NK-92 (cell line): ENCODE results near the gene KRTAP4-8.
"Not testable (repeated sequence)": the region's sequence is repeated elsewhere in the genome, so short reads cannot be mapped to it uniquely, and the experiment has no call there.

Experiments used
- DNase-seq: peaks from one replicate; lab custom pipeline; 2025; ENCODE audit not compliant: unreplicated experiment; lab: John Stamatoyannopoulos, UW

KRTAP4-8 gene

DNA sequence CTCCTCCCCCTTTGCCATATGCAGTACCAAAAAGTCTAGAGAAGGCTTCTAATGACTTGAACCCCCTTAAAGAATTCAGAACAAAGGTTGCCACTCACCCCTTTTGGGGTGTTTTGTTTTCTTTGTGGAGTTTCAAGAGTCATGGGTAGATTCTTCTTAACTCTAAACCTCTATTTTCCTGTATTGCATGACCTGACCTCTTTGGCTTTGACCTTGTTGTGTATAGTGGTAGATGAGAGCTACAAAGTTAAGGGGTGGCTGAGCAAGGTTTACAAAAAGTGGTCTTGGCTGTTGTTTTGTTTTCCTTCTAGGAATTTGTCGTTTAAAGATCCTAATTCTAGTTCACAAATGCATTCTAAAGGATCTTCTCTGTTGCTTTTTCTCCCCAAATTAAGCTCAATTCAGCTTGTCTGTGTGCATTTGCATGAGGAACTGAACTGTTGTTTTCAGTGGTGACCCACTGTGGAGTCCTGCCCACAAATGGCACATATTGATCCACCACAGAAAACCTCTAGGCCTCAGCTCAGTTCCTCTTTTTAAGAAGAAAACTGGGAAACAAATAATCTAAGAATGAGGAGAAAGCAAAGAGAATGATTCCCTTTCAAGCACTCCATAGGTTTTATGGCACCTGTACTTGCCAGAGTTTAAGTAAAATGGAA, 10.9 kb upstream of the KRTAP4-8 start:
- not testable (repeated sequence) for DNase-seq

DNA sequence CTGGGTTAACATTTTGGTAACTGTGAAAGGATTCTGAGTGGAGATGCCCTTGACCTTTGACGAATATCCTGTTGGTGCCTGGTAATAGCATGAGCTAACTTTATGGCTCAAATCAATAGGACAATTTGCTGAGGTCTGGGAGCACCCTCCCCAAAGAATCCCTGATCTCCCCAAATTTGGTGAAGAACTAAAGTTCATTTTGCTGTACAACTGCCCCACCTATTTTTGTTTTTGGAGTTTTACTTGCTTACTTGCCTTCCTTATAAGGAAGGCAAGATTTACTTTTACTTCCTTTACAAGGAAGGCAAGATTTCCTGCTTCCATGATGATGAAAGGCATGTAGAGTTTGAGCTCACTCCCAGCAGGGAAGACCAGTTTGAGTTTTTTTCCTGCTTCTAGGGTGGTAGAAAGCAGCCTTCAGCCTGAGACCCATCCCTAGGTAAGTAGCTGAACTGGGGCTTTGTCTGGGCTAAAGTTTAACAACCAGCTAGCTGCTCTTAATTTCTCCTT, 10.1 kb upstream of the KRTAP4-8 start:
- no peak for DNase-seq

DNA sequence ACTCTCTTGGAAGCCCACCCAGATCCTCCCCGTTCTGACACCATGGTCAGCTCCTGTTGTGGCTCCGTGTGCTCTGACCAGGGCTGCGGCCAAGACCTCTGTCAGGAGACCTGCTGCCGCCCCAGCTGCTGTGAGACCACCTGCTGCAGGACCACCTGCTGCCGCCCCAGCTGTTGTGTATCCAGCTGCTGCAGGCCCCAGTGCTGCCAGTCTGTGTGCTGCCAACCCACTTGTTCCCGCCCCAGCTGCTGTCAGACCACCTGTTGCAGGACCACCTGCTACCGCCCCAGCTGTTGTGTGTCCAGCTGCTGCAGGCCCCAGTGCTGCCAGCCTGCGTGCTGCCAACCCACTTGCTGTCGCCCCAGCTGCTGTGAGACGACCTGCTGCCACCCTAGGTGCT, 7.4 kb upstream of the KRTAP4-8 start, which contains the start of gene KRTAP4-9:
Gene KRTAP4-9 (plus strand): TSS at position 43 of the 400 bp plus-strand sequence. CDS start 0 bp downstream, at position 43.
- not testable (repeated sequence) for DNase-seq

DNA sequence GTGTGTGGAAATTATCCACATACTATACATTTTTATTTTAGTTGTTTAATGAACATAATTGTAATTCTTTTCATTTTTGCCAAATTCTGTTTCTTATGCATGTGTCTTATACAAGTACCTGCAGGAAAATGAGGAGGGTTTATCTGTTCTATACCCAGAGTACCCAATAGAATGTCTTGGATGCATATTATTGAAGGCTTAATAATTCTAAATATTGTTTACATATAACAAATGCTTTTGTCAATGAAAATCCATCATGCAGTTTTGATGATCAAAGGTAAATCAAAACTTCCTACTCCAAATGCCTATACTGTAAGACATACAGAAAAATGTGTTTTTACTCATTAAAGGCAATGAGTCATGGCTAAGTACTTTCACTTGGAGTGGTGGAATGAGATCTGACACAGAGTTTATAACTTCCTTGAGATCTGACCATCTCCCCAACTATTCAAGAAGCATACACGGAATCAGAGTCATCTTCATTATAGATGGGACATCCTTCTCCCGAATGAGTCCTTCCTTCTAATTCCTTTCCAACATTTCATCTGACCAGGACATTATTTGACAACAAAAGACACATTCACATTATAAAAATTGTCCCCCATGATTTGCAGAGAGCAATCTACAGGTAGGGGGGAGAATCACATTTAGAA, 6.6 kb upstream of the KRTAP4-8 start:
- not testable (repeated sequence) for DNase-seq

DNA sequence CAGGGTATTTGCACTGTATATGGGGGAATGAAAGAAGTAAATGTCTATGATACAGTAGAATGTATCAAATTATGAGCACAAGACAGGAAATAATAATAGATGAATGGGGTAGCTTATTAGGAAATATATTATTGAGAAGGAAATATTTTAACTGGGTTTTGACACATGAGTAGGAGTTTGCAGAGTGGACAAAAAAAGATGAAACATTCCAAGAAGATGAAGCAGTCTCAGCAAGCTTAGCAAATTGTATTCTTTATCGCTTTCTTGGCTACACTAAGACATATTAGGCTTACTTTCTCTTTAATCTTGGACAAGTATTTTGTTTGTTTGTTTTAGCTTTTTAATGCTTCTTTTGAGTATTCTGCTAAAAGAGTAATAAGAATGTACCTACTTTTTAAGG, 6.0 kb upstream of the KRTAP4-8 start:
- no peak for DNase-seq

DNA sequence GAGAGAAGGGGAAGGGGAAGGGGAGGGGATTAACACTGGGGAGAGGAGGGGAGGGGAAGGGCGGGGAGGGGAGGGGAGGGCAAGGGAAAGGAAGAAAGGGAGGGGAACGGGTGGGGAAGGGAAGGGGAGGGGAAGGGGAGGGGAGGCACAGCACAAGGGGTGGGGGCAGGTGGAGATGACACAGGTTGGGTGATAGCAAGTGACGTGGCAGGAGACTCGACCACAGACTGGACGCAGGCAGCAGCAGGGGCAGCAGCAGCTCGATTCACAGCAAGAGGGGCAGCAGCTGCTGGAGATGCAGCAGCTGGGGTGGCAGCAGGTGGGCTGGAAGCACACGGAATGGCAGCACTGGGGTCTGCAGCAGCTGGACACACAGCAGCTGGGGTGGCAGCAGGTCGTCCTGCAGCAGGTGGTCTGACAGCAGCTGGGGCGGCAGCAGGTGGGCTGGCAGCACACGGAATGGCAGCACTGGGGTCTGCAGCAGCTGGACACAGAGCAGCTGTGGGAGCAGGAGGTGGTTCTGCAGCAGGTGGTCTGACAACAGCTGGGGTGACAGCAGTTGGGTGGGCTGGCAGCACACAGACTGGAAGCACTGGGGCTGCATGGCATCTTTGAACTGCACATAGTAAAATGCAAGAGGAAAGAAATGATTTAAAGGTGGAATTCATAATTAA, 3.8 kb upstream of the KRTAP4-8 start, which contains the start of gene KRTAP4-16:
Gene KRTAP4-16 (minus strand): TSS at position 624 of the 674 bp plus-strand sequence. CDS start 0 bp downstream, at position 624.
- DNase-seq: no peak

DNA sequence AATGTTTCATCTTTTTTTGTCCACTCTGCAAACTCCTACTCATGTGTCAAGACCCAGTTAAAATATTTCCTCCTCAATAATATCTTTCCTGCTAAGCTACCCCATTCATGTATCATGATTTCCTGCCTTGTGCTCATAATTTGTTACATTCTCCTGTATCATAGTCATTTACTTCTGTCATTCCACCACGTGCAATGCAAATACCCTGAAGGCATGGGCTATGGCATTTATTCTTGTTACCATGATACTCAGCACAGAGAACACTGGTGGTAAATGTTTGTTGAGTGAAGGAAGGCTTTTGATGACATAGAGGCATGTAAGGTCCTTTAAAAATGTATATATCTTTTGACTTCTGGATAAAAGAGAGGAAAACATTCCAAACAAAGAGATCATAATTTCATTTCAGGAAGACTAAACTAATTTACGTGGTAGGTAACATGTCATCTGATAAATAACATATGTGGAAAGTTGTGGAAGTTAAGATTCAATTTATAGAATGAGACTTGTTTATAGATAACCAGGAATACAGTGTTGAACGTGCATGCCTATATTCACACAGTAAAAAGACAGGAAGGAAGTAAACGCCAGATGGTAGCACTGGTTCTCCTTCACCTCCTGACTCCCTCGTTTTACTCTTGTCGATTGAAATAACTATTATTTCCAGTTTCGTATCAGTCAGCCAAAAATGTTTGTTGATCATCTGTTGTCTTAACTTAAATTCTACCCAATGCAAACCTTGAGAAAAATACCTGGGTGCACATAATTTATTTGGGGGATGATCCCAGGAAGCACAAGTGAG, 1.9 kb upstream of the KRTAP4-8 start:
- not testable (repeated sequence) for DNase-seq

DNA sequence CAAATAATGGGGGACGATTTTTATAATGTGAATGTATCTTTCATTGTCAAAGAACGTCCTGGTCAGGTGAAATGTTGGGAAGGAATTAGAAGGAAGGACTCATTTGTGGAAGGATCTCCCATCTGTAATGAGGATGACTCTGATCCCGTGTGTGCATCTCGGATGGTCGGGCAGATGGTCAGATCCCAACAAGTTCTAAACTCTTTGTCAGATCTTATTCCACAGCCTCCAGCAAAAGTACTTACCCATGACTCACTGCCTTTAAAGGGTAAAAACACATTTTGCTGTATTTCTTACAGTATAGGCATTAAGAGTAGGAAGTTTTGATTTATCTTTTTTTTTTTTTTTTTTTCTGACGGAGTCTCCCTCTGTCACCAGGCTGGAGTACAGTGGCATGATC, 539 bp upstream of the KRTAP4-8 start:
- no peak for DNase-seq

DNA sequence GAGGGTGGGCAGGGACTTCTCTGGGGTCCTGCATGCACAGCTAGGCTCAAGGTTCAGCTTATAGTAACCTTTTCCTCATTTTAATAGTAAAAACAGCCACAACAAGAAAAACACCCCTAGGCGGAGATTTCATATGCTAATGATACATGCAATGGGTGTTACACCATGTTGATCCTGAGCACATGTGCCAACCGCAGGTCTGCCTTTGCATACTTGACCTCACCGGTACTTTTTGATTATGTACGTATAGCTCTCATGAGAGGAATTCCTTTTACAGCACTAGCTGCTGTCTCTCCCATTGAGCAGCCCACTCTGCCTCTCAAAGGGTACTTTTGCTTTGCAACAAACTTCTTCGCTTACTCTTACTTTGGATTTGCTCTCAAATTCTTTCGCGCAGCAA, 1.9 kb downstream of the KRTAP4-8 start:
- no peak for DNase-seq

DNA sequence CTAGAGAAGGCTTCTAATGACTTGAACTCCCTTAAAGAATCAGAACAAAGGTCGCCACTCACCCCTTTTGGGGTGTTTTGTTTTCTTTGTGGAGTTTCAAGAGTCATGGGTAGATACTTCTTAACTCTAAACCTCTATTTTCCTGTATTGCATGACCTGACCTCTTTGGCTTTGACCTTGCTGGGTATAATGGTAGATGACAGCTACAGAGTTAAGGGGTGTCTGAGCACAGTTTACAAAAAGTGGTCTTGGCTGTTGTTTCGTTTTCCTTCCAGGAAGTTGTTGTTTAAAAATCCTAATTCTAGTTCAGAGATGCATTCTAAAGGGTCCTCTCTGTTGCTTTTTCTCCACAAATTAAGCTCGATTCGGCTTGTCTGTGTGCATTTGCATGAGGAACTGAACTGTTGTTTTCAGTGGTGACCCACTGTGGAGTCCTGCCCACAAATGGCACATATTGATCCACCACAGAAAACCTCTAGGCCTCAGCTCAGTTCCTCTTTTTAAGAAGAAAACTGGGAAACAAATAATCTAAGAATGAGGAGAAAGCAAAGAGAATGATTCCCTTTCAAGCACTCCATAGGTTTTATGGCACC, 9.1 kb downstream of the KRTAP4-8 start:
- not testable (repeated sequence) for DNase-seq

DNA sequence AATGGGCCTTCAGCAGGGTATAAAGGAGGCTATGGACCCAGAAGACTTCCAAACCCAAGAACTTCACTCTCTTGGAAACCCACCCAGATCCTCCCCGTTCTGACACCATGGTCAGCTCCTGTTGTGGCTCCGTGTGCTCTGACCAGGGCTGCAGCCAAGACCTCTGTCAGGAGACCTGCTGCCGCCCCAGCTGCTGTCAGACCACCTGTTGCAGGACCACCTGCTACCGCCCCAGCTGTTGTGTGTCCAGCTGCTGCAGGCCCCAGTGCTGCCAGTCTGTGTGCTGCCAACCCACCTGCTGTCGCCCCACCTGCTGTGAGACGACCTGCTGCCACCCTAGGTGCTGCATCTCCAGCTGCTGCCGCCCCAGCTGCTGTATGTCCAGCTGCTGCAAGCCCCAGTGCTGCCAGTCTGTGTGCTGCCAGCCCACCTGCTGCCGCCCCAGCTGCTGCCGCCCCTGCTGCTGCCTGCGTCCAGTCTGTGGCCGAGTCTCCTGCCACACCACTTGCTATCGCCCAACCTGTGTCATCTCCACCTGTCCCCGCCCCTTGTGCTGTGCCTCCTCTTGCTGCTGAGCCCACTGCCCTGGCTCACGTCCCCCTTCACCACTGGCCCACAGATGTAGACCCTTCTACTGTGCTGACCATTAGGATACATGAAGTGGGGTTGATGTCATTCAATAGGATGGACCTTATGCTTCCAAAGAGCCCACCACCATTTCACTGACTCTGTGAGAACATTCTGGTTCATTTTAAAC, 13.7 kb downstream of the KRTAP4-8 start, which contains the start of gene KRTAP4-7:
Gene KRTAP4-7 (plus strand): TSS at position 51 of the 757 bp plus-strand sequence. CDS start 57 bp downstream, at position 108.
- not testable (repeated sequence) for DNase-seq

DNA sequence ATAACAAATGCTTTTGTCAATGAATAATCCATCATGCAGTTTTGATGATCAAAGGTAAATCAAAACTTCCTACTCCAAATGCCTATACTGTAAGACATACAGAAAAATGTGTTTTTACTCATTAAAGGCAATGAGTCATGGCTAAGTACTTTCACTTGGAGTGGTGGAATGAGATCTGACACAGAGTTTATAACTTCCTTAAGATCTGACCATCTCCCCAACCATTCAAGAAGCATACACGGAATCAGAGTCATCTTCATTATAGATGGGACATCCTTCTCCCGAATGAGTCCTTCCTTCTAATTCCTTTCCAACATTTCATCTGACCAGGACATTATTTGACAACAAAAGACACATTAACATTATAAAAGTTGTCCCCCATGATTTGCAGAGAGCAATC, 14.5 kb downstream of the KRTAP4-8 start:
- DNase-seq: not testable (repeated sequence)

DNA sequence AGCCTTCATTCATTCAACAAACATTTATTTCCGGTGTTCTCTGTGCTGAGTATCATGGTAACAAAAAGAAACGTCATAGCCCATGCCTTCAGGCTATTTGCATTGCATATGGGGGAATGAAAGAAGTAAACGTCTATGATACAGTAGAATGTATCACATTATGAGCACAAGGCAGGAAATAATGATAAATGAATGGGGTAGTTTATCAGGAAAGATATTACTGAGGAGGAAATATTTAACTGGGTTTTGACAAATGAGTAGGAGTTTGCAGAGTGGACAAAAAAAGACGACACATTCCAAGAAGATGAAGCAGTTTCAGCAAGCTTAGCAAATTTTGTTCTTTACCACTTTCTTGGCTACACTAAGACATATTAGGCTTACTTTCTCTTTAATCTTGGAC, 15.3 kb downstream of the KRTAP4-8 start:
- DNase-seq: no peak

DNA sequence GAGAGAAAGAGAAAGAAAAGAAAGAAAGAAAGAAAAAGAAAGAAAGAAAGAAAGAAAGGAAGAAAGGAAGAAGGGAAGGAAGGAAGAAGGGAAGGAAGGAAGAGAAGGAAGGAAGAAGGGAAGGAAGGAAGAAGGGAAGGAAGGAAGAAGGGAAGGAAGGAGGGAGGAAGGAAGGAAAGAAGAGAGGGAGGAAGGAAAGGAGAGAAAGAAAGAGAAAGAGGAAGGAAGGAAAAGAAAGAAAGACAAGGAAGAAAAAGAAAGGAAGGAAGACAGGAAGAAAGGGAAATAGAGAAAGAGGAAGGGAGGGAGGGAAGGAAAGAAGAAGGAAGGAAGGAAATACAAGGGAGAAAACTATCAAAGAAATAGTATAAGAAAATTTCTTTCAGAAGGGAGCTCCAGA, 21.2 kb downstream of the KRTAP4-8 start:
- DNase-seq: no peak

DNA sequence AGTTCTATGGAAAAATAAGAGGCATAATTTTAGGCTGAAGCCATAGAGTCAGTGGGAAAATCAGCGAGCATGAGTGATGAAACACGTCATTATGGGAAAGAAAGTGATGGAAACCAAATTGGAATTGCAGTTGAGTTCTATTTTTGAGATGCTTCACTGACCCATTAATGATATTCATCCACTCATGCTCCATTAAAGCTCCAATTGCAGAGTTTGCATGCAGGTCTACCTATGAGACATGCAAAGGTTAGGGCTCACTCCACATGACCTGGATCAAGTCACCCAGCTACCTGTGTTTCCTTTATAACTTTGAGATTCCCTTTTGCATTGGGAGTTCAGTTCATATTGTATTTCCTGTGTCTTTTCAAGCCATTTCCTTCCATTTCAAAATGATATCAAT, 24.3 kb downstream of the KRTAP4-8 start:
- no peak for DNase-seq

DNA sequence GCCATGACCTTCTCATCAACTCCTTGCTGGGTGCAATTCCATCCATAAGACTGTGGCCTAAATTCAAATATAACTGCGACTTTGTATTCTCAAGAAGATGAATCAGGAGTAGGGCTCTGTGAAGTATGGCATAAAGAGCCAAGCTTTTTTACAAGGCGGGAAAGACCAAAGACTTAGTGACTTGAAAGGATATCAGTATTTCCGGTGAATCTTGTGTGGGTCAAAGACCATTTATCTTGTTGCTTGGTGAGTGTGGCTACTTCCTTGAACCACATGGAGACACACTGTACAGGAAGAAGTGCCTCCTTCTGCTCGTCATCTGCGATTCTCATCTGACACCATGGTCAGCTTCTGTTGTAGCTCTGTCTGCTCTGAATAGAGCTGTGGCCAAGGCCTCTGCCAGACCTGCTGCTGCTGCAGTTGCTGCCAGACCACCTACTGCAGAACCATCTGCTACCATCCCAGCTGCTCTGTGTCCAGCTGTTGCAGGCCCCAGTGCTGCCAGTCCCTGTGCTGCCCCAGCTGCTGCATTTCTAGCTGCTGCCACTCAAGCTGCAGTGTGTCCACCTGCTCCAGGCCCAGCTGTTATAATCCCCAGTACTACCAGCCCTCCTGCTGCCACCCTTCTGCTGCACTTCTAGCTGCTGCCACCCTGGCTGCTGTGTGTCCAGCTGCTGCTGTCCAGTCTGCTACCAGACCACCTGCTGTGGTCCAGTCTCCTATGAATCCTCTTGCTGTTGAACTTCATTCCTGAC, 26.2 kb downstream of the KRTAP4-8 start:
- no peak for DNase-seq

DNA sequence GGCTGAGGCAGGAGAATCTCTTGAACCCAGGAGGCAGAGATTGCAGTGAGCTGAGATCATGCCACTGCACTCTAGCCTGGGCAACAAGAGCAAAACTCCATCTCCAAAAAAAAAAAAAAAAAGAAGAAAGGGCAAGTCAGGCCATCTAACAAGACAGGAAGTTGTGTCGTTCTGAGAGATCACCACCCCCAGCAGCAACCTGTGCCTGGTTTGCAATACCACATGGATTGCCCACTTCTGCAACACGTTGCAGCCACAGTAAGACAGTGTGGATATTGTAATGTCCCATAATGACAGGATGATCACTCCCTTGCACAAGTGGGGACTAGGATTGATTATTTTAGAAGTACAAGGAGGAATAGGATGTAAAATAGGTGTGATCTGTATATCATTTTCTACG, 28.9 kb downstream of the KRTAP4-8 start:
- no peak for DNase-seq

DNA sequence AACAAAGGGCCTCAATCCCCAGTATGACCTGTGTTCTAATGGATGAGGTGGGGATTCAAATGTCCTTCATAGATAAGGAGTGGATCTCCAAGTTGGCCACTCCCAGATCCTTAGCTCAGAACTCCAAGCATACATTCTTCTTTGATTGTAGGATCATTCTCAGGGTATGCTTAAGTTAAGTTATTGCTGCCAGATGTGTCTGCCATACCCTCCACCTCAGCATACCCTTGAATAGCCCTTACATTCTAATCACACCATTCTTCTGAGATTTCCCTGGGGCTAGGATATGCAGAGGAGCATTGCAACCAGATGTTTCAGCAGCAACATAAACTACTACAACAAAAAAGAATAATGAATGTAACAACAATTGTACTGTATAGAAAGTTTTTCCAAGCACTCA, 30.7 kb downstream of the KRTAP4-8 start:
- DNase-seq: no peak
